Left lung (tissue), 10 donors: Measurements from ENCODE around the gene STIMATE. TPM values are rescaled to one million over a fixed set of nuclear protein-coding genes. Genes with fewer than 3 reads are reported as not detected.

Experiments
- ATAC-seq: fragments of 200-7000 bp; cut with Tn5 transposase; one replicate; pipeline ENCODE4 v1.9.1; 2020; ENCODE audit warnings: moderate library complexity
- DNase-seq, 4 donors: peaks; one replicate each; pipeline ENCODE4 v3.0.0-alpha.2; 2013 to 2020
- H3K27ac ChIP-seq, 2 donors: fragments of 200-600 bp; sonication (generic) in 1 of 2; one replicate each; pipeline versions ENCODE4 v1.5.0 to v1.8.0; 2020 to 2021
- H3K27me3 ChIP-seq, 2 donors: fragments of 200-600 bp; sonication (generic) in 1 of 2; one replicate each; pipeline versions ENCODE4 v1.5.0 to v1.8.0; 2020 to 2021
- H3K36me3 ChIP-seq, 2 donors: fragments of 200-600 bp; sonication (generic) in 1 of 2; one replicate each; pipeline versions ENCODE4 v1.5.0 to v1.8.0; 2020 to 2021
- H3K4me1 ChIP-seq, 2 donors: fragments of 200-600 bp; one replicate each; pipeline ENCODE4 v1.8.0; 2021
- H3K4me3 ChIP-seq, 2 donors: fragments of 200-600 bp; sonication (generic) in 1 of 2; one replicate each; pipeline versions ENCODE4 v1.5.0 to v1.8.0; 2020 to 2021; ENCODE audit warnings: mild to moderate bottlenecking in 1 of 2
- H3K9me3 ChIP-seq, 2 donors: fragments of 200-600 bp; sonication (generic) in 1 of 2; one replicate each; pipeline versions ENCODE4 v1.5.0 to v1.8.0; 2020 to 2021
- intact Hi-C, 2 donors: fragments of 100-400 bp; cut with DNase I; formaldehyde crosslinking; loops; one replicate each; pipeline versions ENCODE4 v1.11.2 to v1.14.2; 2022
- polyA plus RNA-seq, 6 donors: library from polyadenylated mRNA; unstranded; fragments of 120-200 nt; gene quantifications; one replicate each; pipeline ENCODE4 v1.2.1, GENCODE V29; 2013; ENCODE audit not compliant: insufficient read length in 6 of 6
- total RNA-seq, 2 donors: library from RNA; stranded (reverse); fragmentation: NEBNext Ultra II Directional; extraction: Animal tissue kit (Norgen Biotek cat#: 25700); gene quantifications; one replicate each; pipeline ENCODE4 v1.2.1, GENCODE V29; 2021
- TF ChIP-seq, protein P1 (sequence below), 2 donors: fragments of 200-600 bp; sonication (generic) in 1 of 2; IDR thresholded peaks; one replicate each; pipeline versions ENCODE4 v1.5.0 to v1.8.0; 2021; ENCODE audit warnings: antibody characterized with exemption in 2 of 2
- donor health status: DM: no; HTN: yes; CAD: no.
- donor health status: DM: no; HTN: no; CAD: no.

The STIMATE gene
- total and polyA plus RNA-seq, 8 donors = 11.6 to 28.3 (median 15.8) TPM

DNA sequence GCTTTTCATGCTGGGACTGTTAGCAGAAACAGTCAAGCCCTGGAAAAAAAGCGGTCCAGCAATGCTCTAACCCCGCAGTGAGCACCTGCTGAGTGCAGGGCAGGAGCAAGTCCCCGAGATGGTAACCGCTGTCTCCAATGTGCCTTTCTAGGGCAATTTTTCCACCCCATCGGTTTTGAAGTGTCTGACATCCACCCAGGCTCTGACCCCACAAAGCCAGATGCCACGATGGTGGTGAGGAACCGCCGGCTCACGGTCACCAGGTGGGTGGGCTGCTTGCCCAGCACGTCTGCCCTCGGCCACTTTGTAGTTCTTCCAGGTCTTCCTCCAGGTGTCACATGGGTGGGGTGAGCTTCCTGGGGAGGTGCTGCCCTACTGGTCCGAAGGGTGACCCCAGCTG, 106.0 kb downstream of the STIMATE start:
- H3K27me3 ChIP-seq = no peaks in the 10 kb centered on the region
- no peaks in the 10 kb centered on the region for H3K9me3 ChIP-seq
- no peak overlapping the region for H3K27ac ChIP-seq
- H3K36me3 ChIP-seq = no peaks in the 10 kb centered on the region
- no peak for ATAC-seq
- intact Hi-C loops = no loop called here
- DNase-seq = peak in 1 of 4 donors; percentile 67
- H3K4me1 ChIP-seq = no peaks in the 10 kb centered on the region
- H3K4me3 ChIP-seq = no peak overlapping the region
- TF ChIP-seq, protein P1, sequence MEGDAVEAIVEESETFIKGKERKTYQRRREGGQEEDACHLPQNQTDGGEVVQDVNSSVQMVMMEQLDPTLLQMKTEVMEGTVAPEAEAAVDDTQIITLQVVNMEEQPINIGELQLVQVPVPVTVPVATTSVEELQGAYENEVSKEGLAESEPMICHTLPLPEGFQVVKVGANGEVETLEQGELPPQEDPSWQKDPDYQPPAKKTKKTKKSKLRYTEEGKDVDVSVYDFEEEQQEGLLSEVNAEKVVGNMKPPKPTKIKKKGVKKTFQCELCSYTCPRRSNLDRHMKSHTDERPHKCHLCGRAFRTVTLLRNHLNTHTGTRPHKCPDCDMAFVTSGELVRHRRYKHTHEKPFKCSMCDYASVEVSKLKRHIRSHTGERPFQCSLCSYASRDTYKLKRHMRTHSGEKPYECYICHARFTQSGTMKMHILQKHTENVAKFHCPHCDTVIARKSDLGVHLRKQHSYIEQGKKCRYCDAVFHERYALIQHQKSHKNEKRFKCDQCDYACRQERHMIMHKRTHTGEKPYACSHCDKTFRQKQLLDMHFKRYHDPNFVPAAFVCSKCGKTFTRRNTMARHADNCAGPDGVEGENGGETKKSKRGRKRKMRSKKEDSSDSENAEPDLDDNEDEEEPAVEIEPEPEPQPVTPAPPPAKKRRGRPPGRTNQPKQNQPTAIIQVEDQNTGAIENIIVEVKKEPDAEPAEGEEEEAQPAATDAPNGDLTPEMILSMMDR (IDR thresholded peaks at IDR 0.05) = no peak

DNA sequence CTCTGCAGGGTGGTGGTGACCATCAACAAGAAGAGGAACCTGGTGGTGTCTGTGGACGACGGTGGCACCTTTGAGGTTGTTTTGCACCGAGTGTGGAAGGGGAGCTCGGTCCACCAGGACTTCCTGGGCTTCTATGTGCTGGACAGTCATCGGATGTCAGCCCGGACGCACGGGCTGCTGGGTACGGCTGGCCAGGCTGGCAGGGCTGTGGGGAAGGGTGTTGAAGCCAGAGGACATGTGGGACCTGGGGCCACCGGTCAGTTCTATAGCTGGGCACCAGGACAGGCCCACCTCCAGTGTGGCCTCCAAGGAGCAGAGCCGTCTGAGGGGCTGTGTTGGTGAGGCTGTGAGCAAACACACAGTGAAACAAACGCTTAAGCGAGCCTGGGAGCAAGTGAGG, 106.6 kb downstream of the STIMATE start:
- H3K4me3 ChIP-seq = no peak overlapping the region
- DNase-seq (peak in 1 of 4 donors; percentile 59), ATAC-seq (no peak)
- H3K27ac ChIP-seq = no peak overlapping the region
- no peaks in the 10 kb centered on the region for H3K36me3 ChIP-seq
- TF ChIP-seq, protein P1 (IDR thresholded peaks at IDR 0.05) = no peak
- H3K27me3 ChIP-seq = no peaks in the 10 kb centered on the region
- H3K4me1 ChIP-seq = no peaks in the 10 kb centered on the region
- H3K9me3 ChIP-seq = no peaks in the 10 kb centered on the region
- intact Hi-C loops = no loop called here

DNA sequence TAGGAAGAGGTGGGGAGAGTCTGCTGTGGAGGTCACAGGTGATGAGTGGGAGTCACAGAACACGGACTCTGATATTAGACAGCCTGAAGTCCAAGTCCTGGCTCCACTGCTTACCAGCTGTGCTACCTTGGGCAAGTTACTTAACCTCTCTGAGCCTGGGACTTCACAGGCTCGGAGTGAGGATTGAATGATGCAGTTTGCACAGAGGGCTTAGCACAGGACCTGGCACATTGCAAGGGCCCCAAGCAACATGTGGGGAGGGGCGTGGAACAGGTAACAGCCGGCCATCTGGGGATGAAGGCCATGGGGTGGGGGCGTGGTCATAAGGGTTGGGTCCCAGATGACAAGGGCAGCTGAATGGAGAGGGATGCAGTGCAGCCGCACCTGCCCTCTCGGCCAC, 107.0 kb downstream of the STIMATE start:
- Histone ChIP-seq H3K36me3 (no peaks in the 10 kb centered on the region), H3K27me3 (no peaks in the 10 kb centered on the region), H3K27ac (no peak overlapping the region), H3K4me1 (no peaks in the 10 kb centered on the region), H3K4me3 (no peak overlapping the region), H3K9me3 (no peaks in the 10 kb centered on the region)
- ATAC-seq = no peak
- TF ChIP-seq, protein P1 (IDR thresholded peaks at IDR 0.05) = no peak
- intact Hi-C loops = no loop called here
- no peak for DNase-seq

DNA sequence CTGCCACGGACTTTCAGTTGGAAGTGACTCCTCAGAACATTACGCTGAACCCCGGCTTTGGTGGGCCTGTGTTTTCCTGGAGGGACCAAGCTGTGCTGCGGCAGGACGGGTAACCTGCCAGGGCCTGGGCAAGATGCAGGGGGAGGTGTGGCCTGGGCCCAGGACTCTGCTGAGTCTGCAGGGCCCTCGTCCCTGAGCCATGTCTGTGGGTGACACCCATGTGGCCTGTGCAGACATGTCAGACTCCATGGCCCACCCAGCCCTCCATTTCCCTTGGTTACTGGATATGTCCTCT, 107.7 kb downstream of the STIMATE start:
- no peaks in the 10 kb centered on the region for H3K4me1 ChIP-seq
- ATAC-seq = no peak
- DNase-seq = peak in 1 of 4 donors; percentile 73
- H3K9me3 ChIP-seq = no peaks in the 10 kb centered on the region
- TF ChIP-seq, protein P1 (IDR thresholded peaks at IDR 0.05) = no peak
- intact Hi-C loops = no loop called here
- no peak overlapping the region for H3K4me3 ChIP-seq
- H3K27ac ChIP-seq = no peak overlapping the region
- no peaks in the 10 kb centered on the region for H3K27me3 ChIP-seq
- H3K36me3 ChIP-seq = no peaks in the 10 kb centered on the region

DNA sequence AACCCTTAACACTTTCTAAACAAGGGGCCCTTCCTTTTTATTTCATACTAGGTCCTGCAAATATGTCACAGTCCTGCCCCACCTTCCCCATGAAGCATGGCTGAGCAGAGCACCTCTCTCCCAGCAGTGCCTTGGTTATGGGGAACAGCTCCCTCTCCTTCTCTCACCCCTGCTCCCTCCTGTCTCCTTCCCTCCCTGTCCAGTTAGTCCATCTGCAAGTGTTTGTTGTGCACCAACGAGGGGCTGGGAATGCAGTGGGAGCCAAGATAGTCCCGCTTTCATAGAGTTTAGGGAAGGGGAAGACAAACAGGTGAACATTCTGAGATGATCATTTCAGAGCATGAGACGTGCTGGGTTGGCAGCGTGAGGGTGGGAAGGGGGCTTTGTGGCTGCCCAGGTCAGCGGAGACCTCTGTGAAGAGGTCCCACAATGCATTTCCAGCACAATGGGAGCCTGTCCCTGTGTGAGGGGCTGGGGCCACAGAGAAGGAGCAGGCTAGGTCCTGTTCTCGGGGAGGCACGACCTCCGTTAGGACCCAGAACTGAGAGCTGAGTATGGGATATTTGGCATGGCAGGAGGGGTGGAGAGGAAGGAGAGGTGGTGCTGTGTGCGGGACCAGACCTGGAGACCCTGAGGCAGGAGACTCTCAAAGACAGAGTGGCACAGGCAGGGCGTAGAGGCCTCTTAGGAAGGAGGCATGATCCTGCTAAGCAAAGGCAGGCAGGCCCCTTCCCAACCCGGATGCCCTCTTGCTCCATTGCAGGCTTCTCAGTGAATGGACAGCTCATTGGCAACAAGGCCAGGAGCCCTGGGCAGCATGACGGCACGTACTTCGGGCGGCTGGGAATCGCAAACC, 108.2 kb downstream of the STIMATE start:
- intact Hi-C loops = no loop called here
- Histone ChIP-seq H3K4me1 (no peaks in the 10 kb centered on the region), H3K4me3 (no peak overlapping the region), H3K9me3 (no peaks in the 10 kb centered on the region), H3K27me3 (no peaks in the 10 kb centered on the region), H3K27ac (no peak overlapping the region), H3K36me3 (no peaks in the 10 kb centered on the region)
- no peak for ATAC-seq
- TF ChIP-seq, protein P1 (IDR thresholded peaks at IDR 0.05) = no peak
- DNase-seq = peak in 1 of 4 donors; percentile 43
